Liver (tissue), 9 donors: ENCODE measurements around the gene KIF21B. TPM values are rescaled to one million over a fixed set of nuclear protein-coding genes. Genes with fewer than 3 reads are reported as not detected.

Experiments used
- DNase-seq: peaks from one replicate; pipeline ENCODE4 v3.0.0-alpha.2; 2017; ENCODE audit warnings: low spot score
- H3K27ac ChIP-seq, 2 donors: one replicate each; pipeline ENCODE4 v1.7.0; 2013; ENCODE audit warnings: inconsistent platforms in 2 of 2, low read length in 2 of 2, control low read depth in 1 of 2, low read depth in 1 of 2, mild to moderate bottlenecking in 1 of 2
- H3K27me3 ChIP-seq, 4 donors: one replicate each; pipeline versions ENCODE4 v1.6.1 to v1.7.0; 2013; ENCODE audit warnings: low read length in 3 of 4, inconsistent platforms in 1 of 4, mild to moderate bottlenecking in 1 of 4, moderate library complexity in 1 of 4; ENCODE audit not compliant: control insufficient read depth in 4 of 4, insufficient read depth in 4 of 4
- H3K36me3 ChIP-seq, 4 donors: one replicate each; pipeline versions ENCODE4 v1.6.1 to v1.7.0; 2013; ENCODE audit warnings: low read length in 3 of 4, mild to moderate bottlenecking in 3 of 4, low read depth in 1 of 4, moderate library complexity in 1 of 4; ENCODE audit not compliant: control insufficient read depth in 4 of 4, insufficient read depth in 3 of 4
- H3K4me1 ChIP-seq, 4 donors: one replicate each; pipeline versions ENCODE4 v1.6.1 to v1.7.0; 2013; ENCODE audit warnings: low read length in 3 of 4, mild to moderate bottlenecking in 3 of 4, moderate library complexity in 1 of 4; ENCODE audit not compliant: control insufficient read depth in 4 of 4, insufficient read depth in 4 of 4
- H3K4me3 ChIP-seq, 3 donors: one replicate each; pipeline versions ENCODE4 v1.6.1 to v1.7.0; 2013; ENCODE audit warnings: low read length in 3 of 3, control low read depth in 1 of 3, low read depth in 1 of 3, mild to moderate bottlenecking in 1 of 3
- H3K9ac ChIP-seq, 2 donors: one replicate each; pipeline ENCODE4 v1.7.0; 2013; ENCODE audit warnings: low read length in 2 of 2, mild to moderate bottlenecking in 2 of 2, moderate library complexity in 2 of 2, control low read depth in 1 of 2, low read depth in 1 of 2
- H3K9me3 ChIP-seq, 4 donors: one replicate each; pipeline versions ENCODE4 v1.6.1 to v1.7.0; 2013; ENCODE audit warnings: low read length in 3 of 4; ENCODE audit not compliant: control insufficient read depth in 4 of 4
- EGR1 ChIP-seq, 2 donors: IDR thresholded peaks; 2 replicates each; pipeline ENCODE4 v1.6.1; 2016 to 2018; ENCODE audit warnings: antibody characterized with exemption in 2 of 2, low read depth in 2 of 2
- FOXA1 ChIP-seq: IDR thresholded peaks from 2 replicates; pipeline ENCODE4 v1.6.1; 2016; ENCODE audit warnings: antibody characterized with exemption
- FOXA2 ChIP-seq: IDR thresholded peaks from 2 replicates; pipeline ENCODE4 v1.6.1; 2016; ENCODE audit warnings: antibody characterized with exemption
- GABPA ChIP-seq, 2 donors: IDR thresholded peaks in 1 of 2; conservative IDR thresholded peaks in 1 of 2; 2 replicates each; pipeline ENCODE4 v1.6.1; 2016; ENCODE audit warnings: antibody characterized with exemption in 2 of 2, mild to moderate bottlenecking in 1 of 2, moderate library complexity in 1 of 2
- HNF4A ChIP-seq, 2 donors: conservative IDR thresholded peaks; 2 replicates each; pipeline ENCODE4 v1.6.1; 2016; ENCODE audit warnings: antibody characterized with exemption in 2 of 2, mild to moderate bottlenecking in 2 of 2
- HNF4G ChIP-seq: IDR thresholded peaks from 2 replicates; pipeline ENCODE4 v1.6.1; 2016; ENCODE audit warnings: antibody characterized with exemption
- JUND ChIP-seq, 2 donors: IDR thresholded peaks; 2 replicates each; pipeline ENCODE4 v1.6.1; 2016; ENCODE audit warnings: antibody characterized with exemption in 2 of 2
- NR2F2 ChIP-seq: IDR thresholded peaks from 2 replicates; pipeline ENCODE4 v1.6.1; 2016; ENCODE audit warnings: antibody characterized with exemption
- RAD21 ChIP-seq, 2 donors: IDR thresholded peaks; 2 replicates each; pipeline ENCODE4 v1.6.1; 2016; ENCODE audit warnings: antibody characterized with exemption in 2 of 2, mild to moderate bottlenecking in 2 of 2
- REST ChIP-seq: IDR thresholded peaks from 2 replicates; pipeline ENCODE4 v1.6.1; 2016; ENCODE audit warnings: antibody characterized with exemption, mild to moderate bottlenecking
- RXRA ChIP-seq, 2 donors: IDR thresholded peaks; 2 replicates each; pipeline ENCODE4 v1.6.1; 2017 to 2018; ENCODE audit warnings: antibody characterized with exemption in 2 of 2, mild to moderate bottlenecking in 1 of 2
- SP1 ChIP-seq: IDR thresholded peaks from 2 replicates; pipeline ENCODE4 v1.6.1; 2018; ENCODE audit warnings: antibody characterized with exemption, mild to moderate bottlenecking
- TAF1 ChIP-seq: conservative IDR thresholded peaks from 2 replicates; pipeline ENCODE4 v1.6.1; 2016; ENCODE audit warnings: antibody characterized with exemption, mild to moderate bottlenecking
- YY1 ChIP-seq: IDR thresholded peaks from 2 replicates; pipeline ENCODE4 v1.6.1; 2016; ENCODE audit warnings: antibody characterized with exemption, mild to moderate bottlenecking
- WGBS: extraction: QIAGEN DNeasy Blood & Tissue Kit; methylation state at CpG from one replicate; pipeline ENCODE4 v1.1.7; 2013; 5-methylcytosine and 5-hydroxymethylcytosine counted together
- polyA plus RNA-seq, 2 donors: library from polyadenylated mRNA; stranded (reverse) in 1 of 2; unstranded in 1 of 2; fragments of 200-250 nt in 1 of 2; fragments of >200 nt in 1 of 2; fragmentation: Nextera tagmentation in 1 of 2; extraction: Ambion mirVana in 1 of 2; gene quantifications; one replicate each; pipeline versions ENCODE4 v1.2.1 to v1.2.3, GENCODE V29; 2013 to 2015
- total RNA-seq, 2 donors: library from RNA; depleted of rRNA; stranded (reverse); fragments of >200 nt; gene quantifications; one replicate each; pipeline ENCODE4 v1.2.3, GENCODE V29; 2014
- TF ChIP-seq, protein P1 (sequence below): fragments of 150-350 bp; IDR thresholded peaks from 2 replicates; pipeline ENCODE4 v1.5.1; 2017; ENCODE audit warnings: improper control_type of control experiment, low read depth, low read length; ENCODE audit not compliant: missing input control
- TF ChIP-seq, protein P2 (sequence below): IDR thresholded peaks from 2 replicates; pipeline ENCODE4 v1.6.1; 2016; ENCODE audit warnings: antibody characterized with exemption
- TF ChIP-seq, protein P3 (sequence below): IDR thresholded peaks from 2 replicates; pipeline ENCODE4 v1.6.1; 2016; ENCODE audit warnings: antibody characterized with exemption
- TF ChIP-seq, protein P4 (sequence below): IDR thresholded peaks from 2 replicates; pipeline ENCODE4 v1.6.1; 2016; ENCODE audit warnings: antibody characterized with exemption
- donor health status: healthy.
- donor health status: healthy.
- donor health status: healthy.
- donor health status: healthy.
- donor health status: healthy.

The KIF21B gene
- total and polyA plus RNA-seq, 4 donors = 0.42 to 1.9 (median 1.0) TPM

DNA sequence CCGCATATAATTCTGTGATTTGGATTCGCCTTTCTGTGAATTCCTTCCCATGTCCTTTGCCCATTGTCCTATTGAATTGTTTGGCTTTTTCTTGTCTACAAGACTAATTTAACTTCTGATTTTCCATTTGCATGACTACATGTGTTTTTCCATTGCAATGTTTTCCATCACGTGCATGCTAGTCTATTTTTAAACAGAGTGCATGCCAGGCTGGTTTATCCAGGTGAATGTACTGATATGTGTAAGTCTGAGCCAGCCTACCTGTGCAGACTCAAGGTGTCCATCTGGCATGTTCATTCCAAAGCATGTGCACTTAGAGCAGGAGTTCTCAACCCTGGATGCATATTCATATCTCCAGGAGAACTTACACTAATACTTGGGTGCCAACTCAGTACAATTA, 69.1 kb downstream of the KIF21B start:
- H3K4me3 ChIP-seq = no peak overlapping the region
- H3K9ac ChIP-seq = no peak overlapping the region
- 90% methylated on average over 3 of the region's 3 CpGs for WGBS
- no peak overlapping the region for H3K27ac ChIP-seq
- H3K4me1 ChIP-seq = no peaks in the 10 kb centered on the region
- TF ChIP-seq, protein P1, sequence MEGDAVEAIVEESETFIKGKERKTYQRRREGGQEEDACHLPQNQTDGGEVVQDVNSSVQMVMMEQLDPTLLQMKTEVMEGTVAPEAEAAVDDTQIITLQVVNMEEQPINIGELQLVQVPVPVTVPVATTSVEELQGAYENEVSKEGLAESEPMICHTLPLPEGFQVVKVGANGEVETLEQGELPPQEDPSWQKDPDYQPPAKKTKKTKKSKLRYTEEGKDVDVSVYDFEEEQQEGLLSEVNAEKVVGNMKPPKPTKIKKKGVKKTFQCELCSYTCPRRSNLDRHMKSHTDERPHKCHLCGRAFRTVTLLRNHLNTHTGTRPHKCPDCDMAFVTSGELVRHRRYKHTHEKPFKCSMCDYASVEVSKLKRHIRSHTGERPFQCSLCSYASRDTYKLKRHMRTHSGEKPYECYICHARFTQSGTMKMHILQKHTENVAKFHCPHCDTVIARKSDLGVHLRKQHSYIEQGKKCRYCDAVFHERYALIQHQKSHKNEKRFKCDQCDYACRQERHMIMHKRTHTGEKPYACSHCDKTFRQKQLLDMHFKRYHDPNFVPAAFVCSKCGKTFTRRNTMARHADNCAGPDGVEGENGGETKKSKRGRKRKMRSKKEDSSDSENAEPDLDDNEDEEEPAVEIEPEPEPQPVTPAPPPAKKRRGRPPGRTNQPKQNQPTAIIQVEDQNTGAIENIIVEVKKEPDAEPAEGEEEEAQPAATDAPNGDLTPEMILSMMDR = no peak
- TF ChIP-seq, protein P2, sequence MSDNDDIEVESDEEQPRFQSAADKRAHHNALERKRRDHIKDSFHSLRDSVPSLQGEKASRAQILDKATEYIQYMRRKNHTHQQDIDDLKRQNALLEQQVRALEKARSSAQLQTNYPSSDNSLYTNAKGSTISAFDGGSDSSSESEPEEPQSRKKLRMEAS = no peak
- TF ChIP-seq FOXA2 (no peak), SP1 (no peak), RAD21 (IDR thresholded peaks at IDR 0.05) (no peak), GABPA (IDR thresholded peaks at IDR 0.05 in 1 of 2, conservative IDR thresholded peaks at IDR 0.05 in 1 of 2) (no peak), YY1 (no peak), RXRA (IDR thresholded peaks at IDR 0.05) (no peak), FOXA1 (no peak), REST (no peak), EGR1 (IDR thresholded peaks at IDR 0.05; ENCODE audit: low read depth in 2 of 2) (no peak), TAF1 (no peak), HNF4A (conservative IDR thresholded peaks at IDR 0.05) (no peak), HNF4G (no peak), JUND (IDR thresholded peaks at IDR 0.05) (no peak), NR2F2 (no peak)
- TF ChIP-seq, protein P3, sequence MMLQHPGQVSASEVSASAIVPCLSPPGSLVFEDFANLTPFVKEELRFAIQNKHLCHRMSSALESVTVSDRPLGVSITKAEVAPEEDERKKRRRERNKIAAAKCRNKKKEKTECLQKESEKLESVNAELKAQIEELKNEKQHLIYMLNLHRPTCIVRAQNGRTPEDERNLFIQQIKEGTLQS = no peak
- TF ChIP-seq, protein P4, sequence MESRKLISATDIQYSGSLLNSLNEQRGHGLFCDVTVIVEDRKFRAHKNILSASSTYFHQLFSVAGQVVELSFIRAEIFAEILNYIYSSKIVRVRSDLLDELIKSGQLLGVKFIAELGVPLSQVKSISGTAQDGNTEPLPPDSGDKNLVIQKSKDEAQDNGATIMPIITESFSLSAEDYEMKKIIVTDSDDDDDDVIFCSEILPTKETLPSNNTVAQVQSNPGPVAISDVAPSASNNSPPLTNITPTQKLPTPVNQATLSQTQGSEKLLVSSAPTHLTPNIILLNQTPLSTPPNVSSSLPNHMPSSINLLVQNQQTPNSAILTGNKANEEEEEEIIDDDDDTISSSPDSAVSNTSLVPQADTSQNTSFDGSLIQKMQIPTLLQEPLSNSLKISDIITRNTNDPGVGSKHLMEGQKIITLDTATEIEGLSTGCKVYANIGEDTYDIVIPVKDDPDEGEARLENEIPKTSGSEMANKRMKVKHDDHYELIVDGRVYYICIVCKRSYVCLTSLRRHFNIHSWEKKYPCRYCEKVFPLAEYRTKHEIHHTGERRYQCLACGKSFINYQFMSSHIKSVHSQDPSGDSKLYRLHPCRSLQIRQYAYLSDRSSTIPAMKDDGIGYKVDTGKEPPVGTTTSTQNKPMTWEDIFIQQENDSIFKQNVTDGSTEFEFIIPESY = no peak
- DNase-seq = no peak
- no peaks in the 10 kb centered on the region for H3K36me3 ChIP-seq
- no peaks in the 10 kb centered on the region for H3K9me3 ChIP-seq
- no peaks in the 10 kb centered on the region for H3K27me3 ChIP-seq
